OCI-LY7 (cell line): ENCODE data around the gene CTNND2.

ENCODE experiments used
- CTCF ChIP-seq: fragments of 200-600 bp; sonication (generic); conservative IDR thresholded peaks from 2 replicates; pipeline ENCODE4 v1.5.1; 2014; ENCODE audit warnings: mild to moderate bottlenecking, antibody characterized with exemption, low read length, moderate library complexity, mixed read lengths
- EZH2phosphoT487 ChIP-seq: fragments of 200-600 bp; sonication (generic); IDR thresholded peaks from 2 replicates; pipeline ENCODE4 v1.6.1; 2018; ENCODE audit warnings: low read depth, borderline replicate concordance, mild to moderate bottlenecking, mixed run types, antibody characterized with exemption, low read length, moderate library complexity, mixed read lengths

GRCh38 chr5:11105696-11106095, 798.5 kb downstream of the CTNND2 start:
- TF ChIP-seq CTCF = no peak
- no peak for TF ChIP-seq EZH2phosphoT487
